Epithelial cell of esophagus (primary cell): ENCODE results near the gene PARD3B.

Experiments used
- DNase-seq: peaks from one replicate; pipeline ENCODE4 v3.0.0; 2010; ENCODE audit warnings: low read depth
- H3K4me3 ChIP-seq: 2 replicates; pipeline ENCODE4 v1.5.1; 2011; ENCODE audit warnings: mild to moderate bottlenecking, low read length, control low read depth
- TF ChIP-seq, protein P1 (sequence below): IDR thresholded peaks from 2 replicates; pipeline ENCODE4 v1.5.1; 2011; ENCODE audit warnings: low read depth, mild to moderate bottlenecking, low read length, control low read depth, inconsistent platforms; ENCODE audit not compliant: insufficient read depth; ENCODE audit errors: missing control alignments

PARD3B gene

DNA sequence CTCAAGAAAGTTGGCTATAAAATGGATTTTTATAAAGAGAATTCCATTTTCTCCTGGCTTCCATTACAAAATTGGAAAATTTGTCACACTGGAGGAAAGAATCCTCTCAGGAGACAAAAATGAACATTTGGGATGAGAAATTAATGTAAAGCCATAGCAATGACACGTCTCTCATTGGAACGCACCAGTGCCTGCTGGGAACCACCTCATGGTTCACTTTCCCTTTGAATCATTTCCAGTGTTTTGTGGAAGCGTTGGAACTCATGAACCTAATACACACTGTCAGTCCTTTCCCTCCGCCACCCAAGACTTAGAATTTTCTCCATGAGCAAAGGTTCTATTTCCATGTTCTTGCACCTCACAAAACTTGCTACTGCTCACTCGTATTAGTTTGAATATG, 1116.0 kb downstream of the PARD3B start:
- TF ChIP-seq, protein P1, sequence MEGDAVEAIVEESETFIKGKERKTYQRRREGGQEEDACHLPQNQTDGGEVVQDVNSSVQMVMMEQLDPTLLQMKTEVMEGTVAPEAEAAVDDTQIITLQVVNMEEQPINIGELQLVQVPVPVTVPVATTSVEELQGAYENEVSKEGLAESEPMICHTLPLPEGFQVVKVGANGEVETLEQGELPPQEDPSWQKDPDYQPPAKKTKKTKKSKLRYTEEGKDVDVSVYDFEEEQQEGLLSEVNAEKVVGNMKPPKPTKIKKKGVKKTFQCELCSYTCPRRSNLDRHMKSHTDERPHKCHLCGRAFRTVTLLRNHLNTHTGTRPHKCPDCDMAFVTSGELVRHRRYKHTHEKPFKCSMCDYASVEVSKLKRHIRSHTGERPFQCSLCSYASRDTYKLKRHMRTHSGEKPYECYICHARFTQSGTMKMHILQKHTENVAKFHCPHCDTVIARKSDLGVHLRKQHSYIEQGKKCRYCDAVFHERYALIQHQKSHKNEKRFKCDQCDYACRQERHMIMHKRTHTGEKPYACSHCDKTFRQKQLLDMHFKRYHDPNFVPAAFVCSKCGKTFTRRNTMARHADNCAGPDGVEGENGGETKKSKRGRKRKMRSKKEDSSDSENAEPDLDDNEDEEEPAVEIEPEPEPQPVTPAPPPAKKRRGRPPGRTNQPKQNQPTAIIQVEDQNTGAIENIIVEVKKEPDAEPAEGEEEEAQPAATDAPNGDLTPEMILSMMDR = no peak
- no peak overlapping the region for H3K4me3 ChIP-seq
- DNase-seq = no peak

DNA sequence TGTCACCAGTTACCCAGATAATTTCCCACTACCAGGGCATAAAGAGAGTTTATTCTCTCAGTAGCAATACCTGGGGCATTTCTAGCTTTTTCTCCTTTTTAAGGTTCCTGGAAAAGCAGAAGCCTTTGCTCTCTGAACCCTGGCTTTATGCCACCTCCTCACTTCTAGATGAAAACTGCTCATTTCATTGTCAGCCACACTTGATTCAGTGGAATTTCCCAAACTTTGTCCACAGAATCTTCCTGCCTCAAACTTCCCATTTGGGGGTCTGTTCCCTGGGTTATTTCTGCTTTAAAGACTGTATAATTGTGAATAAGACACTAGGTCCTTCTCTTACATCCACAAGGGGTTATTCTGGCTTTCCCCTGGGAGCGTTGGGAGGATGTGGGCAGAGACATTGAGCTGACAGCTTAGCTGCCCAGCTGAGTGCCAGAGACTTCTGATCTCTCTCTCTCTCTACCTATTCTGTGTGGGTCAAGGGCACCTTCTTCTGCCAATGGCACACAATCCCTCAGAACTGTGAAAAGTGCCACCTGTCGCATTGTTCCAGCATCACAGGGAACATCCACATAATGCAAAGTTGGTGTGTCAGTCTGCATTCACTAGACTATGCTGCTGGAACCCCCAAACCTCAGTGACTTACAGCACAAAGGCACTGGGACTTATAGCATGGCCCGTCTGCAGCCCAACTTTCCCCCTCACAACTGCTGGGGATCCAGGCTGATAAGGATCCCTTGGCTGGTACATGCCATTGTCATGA, 1117.1 kb downstream of the PARD3B start:
- TF ChIP-seq, protein P1 = no peak
- DNase-seq = no peak
- no peak overlapping the region for H3K4me3 ChIP-seq

DNA sequence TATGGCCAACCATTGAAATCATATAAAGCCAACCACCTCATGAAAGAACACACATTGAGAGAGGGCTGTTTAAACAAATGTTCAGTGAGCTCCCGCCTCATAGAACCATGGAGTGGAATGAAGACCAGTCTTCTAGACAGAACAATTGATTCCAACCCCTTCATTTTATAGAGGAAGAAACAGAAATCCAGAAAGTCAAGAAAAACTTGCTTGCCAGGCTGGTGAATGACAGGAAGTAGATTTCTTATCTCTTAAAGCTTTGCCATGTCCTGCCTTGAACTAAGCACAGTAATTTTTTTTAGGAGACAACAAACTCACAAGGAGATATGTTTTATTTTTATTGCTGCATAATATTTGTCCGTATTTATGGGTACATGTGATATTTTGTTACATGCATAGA, 1120.5 kb downstream of the PARD3B start:
- H3K4me3 ChIP-seq = no peak overlapping the region
- TF ChIP-seq, protein P1 = no peak
- DNase-seq = peak; percentile 39
